ENCODE results near the gene ITIH3. TPM values are rescaled to one million over a fixed set of nuclear protein-coding genes. Genes with fewer than 3 reads are reported as not detected.

ITIH3 gene, protein sequence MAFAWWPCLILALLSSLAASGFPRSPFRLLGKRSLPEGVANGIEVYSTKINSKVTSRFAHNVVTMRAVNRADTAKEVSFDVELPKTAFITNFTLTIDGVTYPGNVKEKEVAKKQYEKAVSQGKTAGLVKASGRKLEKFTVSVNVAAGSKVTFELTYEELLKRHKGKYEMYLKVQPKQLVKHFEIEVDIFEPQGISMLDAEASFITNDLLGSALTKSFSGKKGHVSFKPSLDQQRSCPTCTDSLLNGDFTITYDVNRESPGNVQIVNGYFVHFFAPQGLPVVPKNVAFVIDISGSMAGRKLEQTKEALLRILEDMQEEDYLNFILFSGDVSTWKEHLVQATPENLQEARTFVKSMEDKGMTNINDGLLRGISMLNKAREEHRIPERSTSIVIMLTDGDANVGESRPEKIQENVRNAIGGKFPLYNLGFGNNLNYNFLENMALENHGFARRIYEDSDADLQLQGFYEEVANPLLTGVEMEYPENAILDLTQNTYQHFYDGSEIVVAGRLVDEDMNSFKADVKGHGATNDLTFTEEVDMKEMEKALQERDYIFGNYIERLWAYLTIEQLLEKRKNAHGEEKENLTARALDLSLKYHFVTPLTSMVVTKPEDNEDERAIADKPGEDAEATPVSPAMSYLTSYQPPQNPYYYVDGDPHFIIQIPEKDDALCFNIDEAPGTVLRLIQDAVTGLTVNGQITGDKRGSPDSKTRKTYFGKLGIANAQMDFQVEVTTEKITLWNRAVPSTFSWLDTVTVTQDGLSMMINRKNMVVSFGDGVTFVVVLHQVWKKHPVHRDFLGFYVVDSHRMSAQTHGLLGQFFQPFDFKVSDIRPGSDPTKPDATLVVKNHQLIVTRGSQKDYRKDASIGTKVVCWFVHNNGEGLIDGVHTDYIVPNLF
- not detected for polyA plus RNA-seq (2013, experiment 1 of 2)
- 0.63 TPM for polyA plus RNA-seq (2013, experiment 2 of 2)

DNA sequence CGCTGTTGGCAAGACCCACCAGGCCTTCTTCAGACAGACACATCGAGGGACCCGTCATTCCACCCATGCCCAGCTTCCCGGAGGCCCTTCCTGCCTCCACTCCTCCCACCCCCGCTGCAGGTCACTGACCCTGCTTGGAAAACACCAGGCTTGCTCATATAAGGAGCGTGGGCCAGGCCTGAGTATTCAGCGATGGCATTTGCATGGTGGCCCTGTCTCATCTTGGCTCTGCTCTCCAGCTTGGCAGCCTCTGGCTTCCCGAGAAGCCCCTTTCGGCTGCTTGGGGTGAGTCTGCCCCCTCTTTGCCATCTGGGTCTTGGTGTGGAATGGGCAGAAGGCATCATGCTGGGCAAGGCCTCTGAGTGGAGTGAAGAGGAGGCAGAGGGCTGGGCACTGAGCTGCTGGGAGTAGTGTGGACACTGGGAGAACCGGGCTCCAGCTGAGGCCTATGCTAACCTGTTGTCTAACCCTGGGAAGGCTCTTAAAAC lies at the start of gene ITIH3:
TSS of gene ITIH3 (plus strand) at position 185 of the 488 bp plus-strand sequence. CDS start at position 193, 8 bp downstream.
- 89% methylated on average over 10 of the region's 10 CpGs for WGBS
- Histone ChIP-seq H3K4me3 (ENCODE audit: low read length) (no peak within 1 kb of the TSS), H3K27ac (ENCODE audit: low read depth, low read length) (no peak within 1 kb of the TSS), H3K27me3 (ENCODE audit: insufficient read depth, low read length) (no peaks in the 10 kb centered on the region), H3K4me1 (ENCODE audit: insufficient read depth, low read length) (no peaks in the 10 kb centered on the region), H3K9me3 (ENCODE audit: insufficient read depth, low read depth, low read length) (no peaks in the 10 kb centered on the region), H3K36me3 (ENCODE audit: insufficient read depth, low read length) (no peaks in the 10 kb centered on the region), H3K9ac (ENCODE audit: low read depth, low read length) (no peak within 1 kb of the TSS)

DNA sequence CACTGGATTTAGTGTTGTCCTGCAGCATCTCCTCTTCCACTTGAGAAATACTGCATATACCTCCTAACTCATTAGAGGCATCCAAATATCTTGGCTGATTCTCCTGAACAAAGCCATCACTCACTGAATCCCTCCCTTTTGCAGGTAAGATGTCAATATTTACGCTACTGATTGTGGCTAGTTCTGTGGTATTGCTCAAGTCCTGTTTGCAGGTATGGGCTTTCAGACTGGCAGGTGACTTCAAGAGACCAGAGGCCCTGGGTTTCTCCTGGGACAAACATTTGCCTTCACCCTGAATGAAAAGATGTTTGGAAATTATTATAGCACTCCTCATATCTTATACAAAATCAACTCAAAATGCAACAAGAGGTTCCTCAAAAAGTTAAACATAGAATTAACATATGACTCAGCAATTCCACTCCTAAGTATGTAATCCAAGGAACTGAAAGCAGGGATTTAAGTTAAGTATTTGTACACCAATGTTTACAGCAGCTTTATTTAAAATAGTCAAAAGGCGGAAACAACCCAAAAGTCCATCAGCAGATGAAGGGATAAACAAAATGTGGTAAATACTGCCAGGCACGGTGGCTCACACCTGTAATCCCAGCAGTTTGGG lies 42.4 kb upstream of the ITIH3 start:
- 93% methylated on average over 3 of the region's 3 CpGs for WGBS
- H3K9ac ChIP-seq (ENCODE audit: low read depth, low read length) = no peak overlapping the region
- H3K27ac ChIP-seq (ENCODE audit: low read depth, low read length) = no peak overlapping the region
- no peaks in the 10 kb centered on the region for H3K9me3 ChIP-seq (ENCODE audit: insufficient read depth, low read depth, low read length)
- H3K27me3 ChIP-seq (ENCODE audit: insufficient read depth, low read length) = no peaks in the 10 kb centered on the region
- H3K4me1 ChIP-seq (ENCODE audit: insufficient read depth, low read length) = no peaks in the 10 kb centered on the region
- no peak overlapping the region for H3K4me3 ChIP-seq (ENCODE audit: low read length)
- peaks cover 86% of the 10 kb centered on the region for H3K36me3 ChIP-seq (ENCODE audit: insufficient read depth, low read length)

DNA sequence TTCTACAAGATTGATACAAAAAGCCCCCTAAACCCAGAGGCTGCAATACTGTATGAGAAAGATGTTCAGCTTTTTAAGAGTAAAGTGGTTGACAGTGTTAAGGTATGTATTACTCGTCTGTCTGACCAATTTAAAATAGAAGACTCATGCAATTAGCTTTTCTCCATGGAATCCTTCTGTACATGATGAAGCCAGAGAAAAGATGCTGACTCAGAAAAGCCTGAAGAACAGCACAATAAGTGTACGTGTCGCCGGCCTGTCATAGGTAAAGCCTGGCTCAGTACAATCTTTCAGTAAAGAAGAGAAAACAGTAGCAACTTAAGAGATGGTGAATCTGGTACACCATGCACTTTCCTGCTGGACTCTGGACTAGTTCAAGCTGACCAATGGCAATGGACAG lies 40.2 kb upstream of the ITIH3 start:
- peaks cover 89% of the 10 kb centered on the region for H3K36me3 ChIP-seq (ENCODE audit: insufficient read depth, low read length)
- 99% methylated on average over 4 of the region's 4 CpGs for WGBS
- no peaks in the 10 kb centered on the region for H3K9me3 ChIP-seq (ENCODE audit: insufficient read depth, low read depth, low read length)

DNA sequence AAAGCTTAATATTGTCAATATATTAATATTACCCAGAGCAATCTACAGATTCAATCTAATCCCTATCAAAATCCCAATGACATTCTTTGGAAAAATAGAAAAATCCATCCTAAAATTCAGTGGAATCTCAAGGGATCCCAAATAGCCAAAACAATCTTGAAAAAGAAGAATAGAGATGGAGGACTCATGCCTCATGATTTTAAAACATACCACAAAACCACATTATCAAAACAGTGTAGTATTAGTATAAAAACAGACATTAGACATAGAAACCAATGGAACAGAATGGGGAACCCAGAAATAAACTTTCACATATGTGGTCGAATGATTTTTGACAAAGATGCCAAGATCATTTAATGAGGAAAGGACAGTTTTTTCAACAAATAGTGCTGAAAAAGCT lies 38.5 kb upstream of the ITIH3 start:
- Histone ChIP-seq H3K27ac (ENCODE audit: low read depth, low read length) (no peak overlapping the region), H3K9ac (ENCODE audit: low read depth, low read length) (no peak overlapping the region), H3K4me3 (ENCODE audit: low read length) (no peak overlapping the region), H3K9me3 (ENCODE audit: insufficient read depth, low read depth, low read length) (no peaks in the 10 kb centered on the region), H3K4me1 (ENCODE audit: insufficient read depth, low read length) (no peaks in the 10 kb centered on the region), H3K27me3 (ENCODE audit: insufficient read depth, low read length) (no peaks in the 10 kb centered on the region), H3K36me3 (ENCODE audit: insufficient read depth, low read length) (peaks cover 87% of the 10 kb centered on the region)
- 100% methylated on average over 1 of the region's 1 CpG for WGBS

More for the DNA sequence above, 40.2 kb upstream of the ITIH3 start:
- H3K4me3 ChIP-seq (ENCODE audit: low read length) = no peak overlapping the region
- H3K27me3 ChIP-seq (ENCODE audit: insufficient read depth, low read length) = no peaks in the 10 kb centered on the region
- no peak overlapping the region for H3K9ac ChIP-seq (ENCODE audit: low read depth, low read length)
- no peaks in the 10 kb centered on the region for H3K4me1 ChIP-seq (ENCODE audit: insufficient read depth, low read length)
- no peak overlapping the region for H3K27ac ChIP-seq (ENCODE audit: low read depth, low read length)

DNA sequence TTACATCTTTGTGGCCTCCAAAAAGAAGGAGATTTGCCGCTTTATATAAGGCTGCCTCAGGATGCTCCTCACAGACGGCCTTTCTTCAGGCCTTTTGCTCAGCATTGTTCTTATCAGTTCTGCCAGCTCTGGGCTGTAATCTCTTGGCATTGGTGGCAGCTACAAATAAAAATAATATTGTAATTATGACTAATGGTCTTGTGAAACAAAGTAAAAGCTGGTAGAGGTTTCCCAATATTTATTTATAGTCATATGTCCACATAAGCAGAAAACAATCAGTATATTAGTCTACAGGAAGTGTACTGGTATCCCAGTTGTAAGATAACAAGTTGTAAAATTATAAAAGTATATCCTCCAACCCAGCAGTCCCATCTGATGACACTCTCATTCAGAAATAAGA lies 31.1 kb upstream of the ITIH3 start:
- Histone ChIP-seq H3K36me3 (ENCODE audit: insufficient read depth, low read length) (peaks cover 87% of the 10 kb centered on the region), H3K9me3 (ENCODE audit: insufficient read depth, low read depth, low read length) (no peaks in the 10 kb centered on the region), H3K4me3 (ENCODE audit: low read length) (no peak overlapping the region), H3K27ac (ENCODE audit: low read depth, low read length) (no peak overlapping the region), H3K4me1 (ENCODE audit: insufficient read depth, low read length) (no peaks in the 10 kb centered on the region), H3K27me3 (ENCODE audit: insufficient read depth, low read length) (no peaks in the 10 kb centered on the region), H3K9ac (ENCODE audit: low read depth, low read length) (no peak overlapping the region)
- 89% methylated on average over 2 of the region's 2 CpGs for WGBS

DNA sequence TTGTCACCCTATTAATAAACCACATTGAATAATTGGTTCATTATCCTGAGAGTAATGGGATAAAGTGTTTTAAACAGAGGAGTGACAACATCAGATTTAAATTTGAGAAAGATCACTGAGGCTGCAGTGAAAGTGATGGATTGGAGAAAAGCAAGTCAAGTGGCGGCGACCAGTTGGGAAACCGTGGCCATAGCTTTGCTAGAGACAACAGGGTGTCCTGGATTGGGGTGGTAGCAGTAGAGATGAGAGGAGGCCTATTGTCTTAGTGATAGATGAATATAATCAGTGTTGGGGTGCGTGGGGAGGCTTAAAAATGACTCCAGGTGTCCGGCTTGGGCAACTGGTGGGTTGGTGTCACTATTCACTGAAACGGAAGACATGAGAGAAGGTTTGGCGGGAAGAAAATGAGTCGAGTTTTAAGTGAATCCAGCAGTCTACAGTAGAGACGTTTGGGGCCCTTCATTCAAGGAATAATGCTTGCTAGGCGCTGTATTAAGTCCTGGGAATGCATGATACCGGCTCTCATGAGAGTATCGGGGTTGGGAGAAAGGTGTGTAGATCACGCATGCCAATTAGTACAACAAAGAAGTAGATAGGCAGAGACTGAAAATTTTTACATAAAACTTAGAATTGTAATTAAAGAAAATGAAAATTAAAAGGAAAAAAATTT lies 24.7 kb upstream of the ITIH3 start:
- H3K27ac ChIP-seq (ENCODE audit: low read depth, low read length) = no peak overlapping the region; the same call in none of the 2 replicates
- H3K4me3 ChIP-seq (ENCODE audit: low read length) = peak overlapping the region; percentile 87
- peaks cover 10% of the 10 kb centered on the region for H3K4me1 ChIP-seq (ENCODE audit: insufficient read depth, low read length)
- peaks cover 30% of the 10 kb centered on the region for H3K36me3 ChIP-seq (ENCODE audit: insufficient read depth, low read length)
- no peaks in the 10 kb centered on the region for H3K9me3 ChIP-seq (ENCODE audit: insufficient read depth, low read depth, low read length)
- no peaks in the 10 kb centered on the region for H3K27me3 ChIP-seq (ENCODE audit: insufficient read depth, low read length)
- peak overlapping the region; percentile 94 for H3K9ac ChIP-seq (ENCODE audit: low read depth, low read length)
- 21% methylated on average over 13 of the region's 13 CpGs for WGBS

DNA sequence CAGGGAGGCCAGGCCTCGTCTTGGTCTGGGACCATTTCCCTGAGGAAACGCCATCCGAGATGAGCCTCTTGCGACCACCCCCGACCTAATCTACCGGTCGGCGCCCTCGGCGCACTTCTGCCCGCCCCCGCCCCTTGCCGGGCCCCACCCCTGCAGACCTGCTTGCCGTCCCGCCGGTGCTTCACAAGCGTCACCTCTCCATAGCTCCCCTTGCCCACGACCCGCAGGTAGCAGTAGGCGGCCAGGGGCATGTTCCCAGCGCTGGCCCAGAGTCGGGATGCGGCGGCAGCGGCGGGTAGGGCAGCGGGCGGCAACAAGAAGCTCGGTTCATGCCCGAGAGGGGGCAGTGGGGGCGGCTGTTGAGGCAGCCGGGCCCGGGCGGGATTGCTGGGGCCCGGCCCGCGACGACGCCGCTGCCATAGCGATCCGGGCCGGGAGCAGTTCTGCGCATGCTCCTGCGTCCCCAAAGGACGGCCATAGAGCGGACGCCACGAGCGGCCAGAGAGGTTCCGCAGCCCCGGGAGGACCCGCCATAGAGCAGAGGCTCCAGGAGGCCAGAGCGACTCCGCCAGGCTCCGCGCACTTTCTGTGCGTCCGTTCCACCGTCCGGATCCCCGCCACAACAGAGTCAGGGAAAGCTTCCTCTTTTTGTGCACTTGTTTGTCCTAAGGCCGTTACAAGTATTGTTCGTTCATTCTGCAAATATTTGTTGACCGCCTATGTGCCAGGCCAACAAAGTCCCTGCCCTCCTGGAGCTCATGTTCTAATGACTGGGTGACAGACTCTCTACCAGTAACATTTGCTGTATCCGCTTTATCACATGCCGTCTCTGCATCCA lies 23.9 kb upstream of the ITIH3 start, which contains the start of gene NEK4:
TSS of gene NEK4 (minus strand) at position 445 of the 838 bp plus-strand sequence. CDS start at position 251, 194 bp downstream.
- peak within 1 kb of the TSS; percentile 94 for H3K9ac ChIP-seq (ENCODE audit: low read depth, low read length)
- peaks cover 22% of the 10 kb centered on the region for H3K36me3 ChIP-seq (ENCODE audit: insufficient read depth, low read length)
- peaks cover 10% of the 10 kb centered on the region for H3K4me1 ChIP-seq (ENCODE audit: insufficient read depth, low read length)
- peak within 1 kb of the TSS; percentile 69 for H3K27ac ChIP-seq (ENCODE audit: low read depth, low read length)
- peak within 1 kb of the TSS; percentile 87 for H3K4me3 ChIP-seq (ENCODE audit: low read length)
- WGBS = under 1% methylated on average over 67 of the region's 67 CpGs
- H3K27me3 ChIP-seq (ENCODE audit: insufficient read depth, low read length) = no peaks in the 10 kb centered on the region
- H3K9me3 ChIP-seq (ENCODE audit: insufficient read depth, low read depth, low read length) = no peaks in the 10 kb centered on the region

DNA sequence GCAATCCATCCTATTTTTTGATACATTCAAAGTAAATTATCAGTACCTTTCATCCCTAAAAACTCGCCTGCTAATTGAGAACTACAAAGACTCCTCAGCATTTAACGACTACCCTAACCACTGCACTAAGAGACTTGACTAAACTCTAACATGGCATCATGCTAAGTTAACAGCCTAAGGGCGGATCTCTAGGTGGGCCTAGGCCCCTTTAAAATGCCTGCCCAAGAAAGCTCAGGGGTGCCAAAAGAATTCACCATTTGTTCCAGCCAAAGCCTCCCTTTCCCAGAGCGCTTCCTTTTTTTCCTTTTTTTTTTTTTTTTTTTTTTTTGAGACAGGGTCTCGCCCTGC lies 23.3 kb upstream of the ITIH3 start:
- 54% methylated on average over 5 of the region's 5 CpGs for WGBS
- H3K27ac ChIP-seq (ENCODE audit: low read depth, low read length) = peak overlapping the region; percentile 69

DNA sequence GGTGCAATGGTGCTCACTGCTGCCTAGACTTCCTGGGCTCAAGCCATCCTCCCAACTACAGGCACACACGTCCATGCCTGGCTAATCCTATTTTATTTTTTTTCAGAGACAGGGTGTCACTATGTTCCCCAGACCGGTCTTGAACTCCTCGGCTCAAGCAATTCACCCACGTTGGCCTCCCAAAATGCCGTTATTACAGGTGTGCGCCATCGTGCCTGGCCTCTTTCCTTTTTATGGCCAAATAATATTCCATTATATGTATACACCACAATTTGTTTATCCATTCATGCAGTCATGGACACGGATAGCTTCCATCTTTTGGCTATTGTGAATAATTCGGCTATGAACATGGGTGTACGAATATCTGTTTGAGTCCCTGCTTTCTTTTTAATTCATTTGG lies 22.9 kb upstream of the ITIH3 start:
- Histone ChIP-seq H3K9ac (ENCODE audit: low read depth, low read length) (no peak overlapping the region), H3K9me3 (ENCODE audit: insufficient read depth, low read depth, low read length) (no peaks in the 10 kb centered on the region), H3K4me3 (ENCODE audit: low read length) (peak overlapping the region; percentile 87), H3K4me1 (ENCODE audit: insufficient read depth, low read length) (peaks cover 10% of the 10 kb centered on the region), H3K36me3 (ENCODE audit: insufficient read depth, low read length) (peaks cover 14% of the 10 kb centered on the region), H3K27ac (ENCODE audit: low read depth, low read length) (no peak overlapping the region), H3K27me3 (ENCODE audit: insufficient read depth, low read length) (no peaks in the 10 kb centered on the region)
- 93% methylated on average over 10 of the region's 10 CpGs for WGBS

More for the DNA sequence above, 23.3 kb upstream of the ITIH3 start:
- peaks cover 10% of the 10 kb centered on the region for H3K4me1 ChIP-seq (ENCODE audit: insufficient read depth, low read length)
- no peaks in the 10 kb centered on the region for H3K9me3 ChIP-seq (ENCODE audit: insufficient read depth, low read depth, low read length)
- no peaks in the 10 kb centered on the region for H3K27me3 ChIP-seq (ENCODE audit: insufficient read depth, low read length)
- peaks cover 17% of the 10 kb centered on the region for H3K36me3 ChIP-seq (ENCODE audit: insufficient read depth, low read length)
- H3K4me3 ChIP-seq (ENCODE audit: low read length) = peak overlapping the region; percentile 87
- peak overlapping the region; percentile 94 for H3K9ac ChIP-seq (ENCODE audit: low read depth, low read length)
